HG03097 (cell line): Measurements from ENCODE around the gene HERPUD2.

Experiments
- ATAC-seq: cut with Tn5 transposase; IDR thresholded peaks from one replicate; pipeline ENCODE4 v1.9.1; 2021; ENCODE audit not compliant: unreplicated experiment, low FRiP score

The HERPUD2 gene

GRCh38 chr7:35694784-35695472 is at the start of gene HERPUD2:
TSS of gene HERPUD2 (minus strand) at chr7:35695135. CDS start at chr7:35694330, 805 bp downstream.
- ATAC-seq, result peak; percentile 87

- no peak for ATAC-seq
These were observed 44.0 kb upstream of the HERPUD2 start for GRCh38 chr7:35738889-35739288.

- ATAC-seq, result no peak
These were observed 41.8 kb upstream of the HERPUD2 start for GRCh38 chr7:35736725-35737124.

- ATAC-seq, result no peak
These were observed 40.5 kb upstream of the HERPUD2 start for GRCh38 chr7:35735396-35735795.

GRCh38 chr7:35734001-35734483 is 39.1 kb upstream of the HERPUD2 start:
- ATAC-seq, result no peak

- no peak for ATAC-seq
These were observed 36.4 kb upstream of the HERPUD2 start for GRCh38 chr7:35731349-35731748.

GRCh38 chr7:35729061-35729783 is 34.3 kb upstream of the HERPUD2 start:
- ATAC-seq, result peak; percentile 47

GRCh38 chr7:35728412-35729060 is 33.6 kb upstream of the HERPUD2 start:
- no peak for ATAC-seq

GRCh38 chr7:35727571-35727970 is 32.6 kb upstream of the HERPUD2 start:
- no peak for ATAC-seq

GRCh38 chr7:35726654-35727053 is 31.7 kb upstream of the HERPUD2 start:
- ATAC-seq, result no peak

GRCh38 chr7:35725280-35725680 is 30.3 kb upstream of the HERPUD2 start:
- ATAC-seq, result peak; percentile 51

GRCh38 chr7:35723011-35723410 is 28.1 kb upstream of the HERPUD2 start:
- no peak for ATAC-seq

GRCh38 chr7:35722054-35722849 is 27.3 kb upstream of the HERPUD2 start:
- ATAC-seq, result no peak

GRCh38 chr7:35721288-35721687 is 26.4 kb upstream of the HERPUD2 start:
- ATAC-seq, result no peak

- no peak for ATAC-seq
These were observed 25.9 kb upstream of the HERPUD2 start for GRCh38 chr7:35720849-35721248.

GRCh38 chr7:35720032-35720431 is 25.1 kb upstream of the HERPUD2 start:
- no peak for ATAC-seq

- no peak for ATAC-seq
These were observed 23.1 kb upstream of the HERPUD2 start for GRCh38 chr7:35718047-35718446.

GRCh38 chr7:35717516-35717915 is 22.6 kb upstream of the HERPUD2 start:
- ATAC-seq, result no peak

- ATAC-seq, result no peak
These were observed 22.1 kb upstream of the HERPUD2 start for GRCh38 chr7:35717013-35717412.

GRCh38 chr7:35716038-35716803 is 21.3 kb upstream of the HERPUD2 start:
- no peak for ATAC-seq
